Testis (tissue), 2 donors: ENCODE data around the gene TAF3.

Experiments used
- POLR2A ChIP-seq: fragments of 450-650 bp; IDR thresholded peaks from one replicate; pipeline ENCODE4 v1.6.1; 2017; ENCODE audit warnings: antibody characterized with exemption, mild to moderate bottlenecking, moderate library complexity
- TF ChIP-seq, protein P1 (sequence below), 3 experiments: fragments of 450-650 bp in 2 of 3; fragments of 200-600 bp in 1 of 3; sonication (generic) in 1 of 3; IDR thresholded peaks; one replicate each; pipeline ENCODE4 v1.5.1; 2016 to 2019; ENCODE audit warnings: antibody characterized with exemption in 3 of 3, mild to moderate bottlenecking in 2 of 3, moderate library complexity in 1 of 3

GRCh38 chr10:7857262-7857661 is 39.0 kb downstream of the TAF3 start:
- TF ChIP-seq, protein P1, sequence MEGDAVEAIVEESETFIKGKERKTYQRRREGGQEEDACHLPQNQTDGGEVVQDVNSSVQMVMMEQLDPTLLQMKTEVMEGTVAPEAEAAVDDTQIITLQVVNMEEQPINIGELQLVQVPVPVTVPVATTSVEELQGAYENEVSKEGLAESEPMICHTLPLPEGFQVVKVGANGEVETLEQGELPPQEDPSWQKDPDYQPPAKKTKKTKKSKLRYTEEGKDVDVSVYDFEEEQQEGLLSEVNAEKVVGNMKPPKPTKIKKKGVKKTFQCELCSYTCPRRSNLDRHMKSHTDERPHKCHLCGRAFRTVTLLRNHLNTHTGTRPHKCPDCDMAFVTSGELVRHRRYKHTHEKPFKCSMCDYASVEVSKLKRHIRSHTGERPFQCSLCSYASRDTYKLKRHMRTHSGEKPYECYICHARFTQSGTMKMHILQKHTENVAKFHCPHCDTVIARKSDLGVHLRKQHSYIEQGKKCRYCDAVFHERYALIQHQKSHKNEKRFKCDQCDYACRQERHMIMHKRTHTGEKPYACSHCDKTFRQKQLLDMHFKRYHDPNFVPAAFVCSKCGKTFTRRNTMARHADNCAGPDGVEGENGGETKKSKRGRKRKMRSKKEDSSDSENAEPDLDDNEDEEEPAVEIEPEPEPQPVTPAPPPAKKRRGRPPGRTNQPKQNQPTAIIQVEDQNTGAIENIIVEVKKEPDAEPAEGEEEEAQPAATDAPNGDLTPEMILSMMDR (IDR thresholded peaks at IDR 0.05) = no peak
- no peak for TF ChIP-seq POLR2A
